Thyroid gland (tissue), 4 donors: ENCODE data around the gene SKI.

Experiments used
- POLR2A ChIP-seq, 2 donors: fragments of 450-650 bp; IDR thresholded peaks; one replicate each; pipeline ENCODE4 v1.6.1; 2017; ENCODE audit warnings: antibody characterized with exemption in 2 of 2, mild to moderate bottlenecking in 2 of 2, moderate library complexity in 1 of 2
- TF ChIP-seq, protein P1 (sequence below), 6 experiments: fragments of 200-600 bp in 3 of 6; fragments of 450-650 bp in 3 of 6; sonication (generic) in 3 of 6; IDR thresholded peaks; one replicate each; pipeline ENCODE4 v1.5.1; 2016 to 2019; ENCODE audit warnings: antibody characterized with exemption in 6 of 6, mild to moderate bottlenecking in 2 of 6, inconsistent platforms in 1 of 6, moderate library complexity in 1 of 6

GRCh38 chr1:2209400-2210083, 18.6 kb upstream of the SKI start:
- TF ChIP-seq, protein P1, sequence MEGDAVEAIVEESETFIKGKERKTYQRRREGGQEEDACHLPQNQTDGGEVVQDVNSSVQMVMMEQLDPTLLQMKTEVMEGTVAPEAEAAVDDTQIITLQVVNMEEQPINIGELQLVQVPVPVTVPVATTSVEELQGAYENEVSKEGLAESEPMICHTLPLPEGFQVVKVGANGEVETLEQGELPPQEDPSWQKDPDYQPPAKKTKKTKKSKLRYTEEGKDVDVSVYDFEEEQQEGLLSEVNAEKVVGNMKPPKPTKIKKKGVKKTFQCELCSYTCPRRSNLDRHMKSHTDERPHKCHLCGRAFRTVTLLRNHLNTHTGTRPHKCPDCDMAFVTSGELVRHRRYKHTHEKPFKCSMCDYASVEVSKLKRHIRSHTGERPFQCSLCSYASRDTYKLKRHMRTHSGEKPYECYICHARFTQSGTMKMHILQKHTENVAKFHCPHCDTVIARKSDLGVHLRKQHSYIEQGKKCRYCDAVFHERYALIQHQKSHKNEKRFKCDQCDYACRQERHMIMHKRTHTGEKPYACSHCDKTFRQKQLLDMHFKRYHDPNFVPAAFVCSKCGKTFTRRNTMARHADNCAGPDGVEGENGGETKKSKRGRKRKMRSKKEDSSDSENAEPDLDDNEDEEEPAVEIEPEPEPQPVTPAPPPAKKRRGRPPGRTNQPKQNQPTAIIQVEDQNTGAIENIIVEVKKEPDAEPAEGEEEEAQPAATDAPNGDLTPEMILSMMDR (IDR thresholded peaks at IDR 0.05) = no peak
- no peak for TF ChIP-seq POLR2A (IDR thresholded peaks at IDR 0.05)
